ACC112 (cell line): ENCODE results near the gene CAMTA1.

Source experiments
- H2AFZ ChIP-seq: fragments of 200-600 bp; sonication (generic); one replicate; pipeline ENCODE4 v1.6.0; 2017; ENCODE audit warnings: antibody characterized with exemption, low read length; ENCODE audit not compliant: unreplicated experiment
- H3K27ac ChIP-seq: fragments of 200-600 bp; sonication (generic); 2 replicates; pipeline ENCODE4 v1.5.1; 2014; ENCODE audit warnings: low read depth, mild to moderate bottlenecking, antibody characterized with exemption, low read length, moderate library complexity
- H3K27me3 ChIP-seq: fragments of 200-600 bp; sonication (generic); 2 replicates; pipeline ENCODE4 v1.6.1; 2014; ENCODE audit warnings: mild to moderate bottlenecking, antibody characterized with exemption, low read length, moderate library complexity, mixed read lengths; ENCODE audit not compliant: insufficient read depth
- H3K36me3 ChIP-seq: fragments of 200-600 bp; sonication (generic); 2 replicates; pipeline ENCODE4 v1.6.1; 2016; ENCODE audit warnings: mild to moderate bottlenecking, antibody characterized with exemption, low read length, moderate library complexity, mixed read lengths; ENCODE audit not compliant: insufficient read depth
- H3K4me1 ChIP-seq: fragments of 200-600 bp; sonication (generic); one replicate; pipeline ENCODE4 v1.6.1; 2016; ENCODE audit warnings: low read length, mixed read lengths; ENCODE audit not compliant: insufficient read depth, unreplicated experiment, control insufficient read depth
- H3K4me3 ChIP-seq: fragments of 200-600 bp; sonication (generic); 2 replicates; pipeline ENCODE4 v1.5.1; 2014; ENCODE audit warnings: mild to moderate bottlenecking, low read depth, low read length
- H3K79me2 ChIP-seq: fragments of 200-600 bp; sonication (generic); one replicate; pipeline ENCODE4 v1.6.0; 2016; ENCODE audit warnings: low read length; ENCODE audit not compliant: control insufficient read depth, unreplicated experiment, insufficient read depth

CAMTA1 gene

DNA sequence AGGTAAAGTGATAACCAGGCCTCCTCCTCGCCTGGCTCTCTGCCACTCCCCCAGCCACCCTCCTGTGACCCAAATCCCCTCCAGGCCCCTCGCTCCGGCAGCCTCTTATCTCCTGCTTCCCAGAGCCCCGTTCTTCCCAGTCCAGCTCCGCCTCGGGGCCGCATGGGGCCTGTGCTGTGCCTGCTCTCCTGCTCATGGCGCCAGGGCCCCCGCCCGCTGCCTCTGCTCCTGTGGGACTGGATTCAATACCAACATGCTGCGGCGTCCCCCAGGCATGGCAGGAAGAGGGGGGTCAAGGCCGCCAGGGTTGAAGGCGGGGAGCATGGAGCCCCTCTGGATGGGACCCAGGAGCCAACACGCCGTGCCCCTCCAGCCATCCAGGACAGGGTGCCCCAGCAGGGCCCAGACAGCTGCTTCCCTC lies 772.8 kb downstream of the CAMTA1 start:
- no peak overlapping the region for H2AFZ ChIP-seq
- no peaks in the 10 kb centered on the region for H3K79me2 ChIP-seq
- no peaks in the 10 kb centered on the region for H3K36me3 ChIP-seq
- no peak overlapping the region for H3K4me3 ChIP-seq
- no peak overlapping the region for H3K27ac ChIP-seq
- H3K27me3 ChIP-seq, result peaks cover 19% of the 10 kb centered on the region
- no peaks in the 10 kb centered on the region for H3K4me1 ChIP-seq

DNA sequence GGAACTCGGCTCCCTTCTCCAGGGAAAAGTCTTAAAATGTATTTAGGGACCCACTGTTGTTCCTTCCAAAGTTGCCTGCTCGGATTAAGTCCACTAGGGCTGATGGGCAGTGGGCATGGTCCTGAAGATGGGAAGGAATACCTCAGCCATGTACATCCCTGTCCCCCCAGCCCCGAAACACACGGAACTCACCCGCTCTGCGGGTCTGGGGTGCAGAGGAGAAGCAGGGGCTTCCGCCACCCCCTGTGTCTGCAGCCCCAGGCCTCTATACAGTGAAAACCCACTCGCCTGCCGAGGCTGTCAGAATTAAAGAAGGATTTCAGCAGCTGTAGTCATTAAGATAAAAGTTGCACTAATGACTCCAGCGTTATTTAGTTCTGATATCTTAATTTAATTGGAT lies 773.2 kb downstream of the CAMTA1 start:
- H2AFZ ChIP-seq, result no peak overlapping the region
- H3K36me3 ChIP-seq, result no peaks in the 10 kb centered on the region
- H3K27me3 ChIP-seq, result peaks cover 19% of the 10 kb centered on the region
- H3K79me2 ChIP-seq, result no peaks in the 10 kb centered on the region
- no peaks in the 10 kb centered on the region for H3K4me1 ChIP-seq
- no peak overlapping the region for H3K27ac ChIP-seq
- H3K4me3 ChIP-seq, result no peak overlapping the region

DNA sequence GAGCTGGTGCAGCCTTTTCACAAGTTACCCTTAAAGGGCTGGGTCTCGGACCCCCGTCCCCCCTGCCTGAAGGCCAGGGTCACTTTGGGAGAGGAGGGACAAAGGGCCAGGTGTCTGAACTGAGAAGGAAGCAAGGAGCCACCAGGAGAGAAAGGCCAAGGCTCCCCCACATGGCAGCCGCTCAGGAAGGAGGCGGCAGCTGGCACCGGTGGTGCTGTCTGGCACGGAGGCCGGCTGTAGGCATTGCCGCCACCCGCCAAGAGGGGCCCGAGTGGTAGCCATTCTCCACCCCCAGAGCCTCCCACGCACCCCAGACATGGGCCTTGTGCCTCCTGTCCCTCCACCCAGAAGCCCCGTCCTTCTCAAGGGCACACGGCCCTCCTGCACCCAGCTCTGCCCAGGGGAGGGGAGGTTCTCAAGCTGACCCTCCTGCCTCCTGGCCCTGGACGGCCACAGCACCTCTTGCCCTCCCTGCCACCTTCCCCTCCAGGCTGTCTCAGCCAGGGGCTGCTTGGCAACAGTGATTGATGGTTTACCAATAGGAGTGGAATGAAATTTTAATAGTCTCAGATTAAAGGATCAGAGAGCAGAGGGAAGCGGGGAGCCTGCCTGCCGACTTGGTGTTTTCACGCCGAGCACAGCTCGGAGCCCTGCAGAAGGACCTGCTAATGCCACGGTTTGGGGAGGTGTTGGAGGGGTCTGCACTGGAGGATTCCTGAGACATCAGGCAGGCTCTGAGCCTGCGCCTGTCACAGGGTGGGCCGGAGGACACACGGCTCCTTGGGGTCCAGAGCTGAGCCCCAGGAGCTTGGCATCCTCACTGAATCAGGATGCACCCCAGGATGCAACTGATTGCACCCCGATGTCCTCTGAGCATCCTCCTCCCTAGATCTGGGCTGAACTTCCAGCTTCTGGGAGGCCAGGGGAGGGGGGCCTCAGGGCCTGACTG lies 773.9 kb downstream of the CAMTA1 start:
- Histone ChIP-seq H3K36me3 (no peaks in the 10 kb centered on the region), H3K4me3 (no peak overlapping the region), H2AFZ (no peak overlapping the region), H3K4me1 (no peaks in the 10 kb centered on the region), H3K27me3 (peaks cover 19% of the 10 kb centered on the region), H3K27ac (no peak overlapping the region), H3K79me2 (no peaks in the 10 kb centered on the region)

DNA sequence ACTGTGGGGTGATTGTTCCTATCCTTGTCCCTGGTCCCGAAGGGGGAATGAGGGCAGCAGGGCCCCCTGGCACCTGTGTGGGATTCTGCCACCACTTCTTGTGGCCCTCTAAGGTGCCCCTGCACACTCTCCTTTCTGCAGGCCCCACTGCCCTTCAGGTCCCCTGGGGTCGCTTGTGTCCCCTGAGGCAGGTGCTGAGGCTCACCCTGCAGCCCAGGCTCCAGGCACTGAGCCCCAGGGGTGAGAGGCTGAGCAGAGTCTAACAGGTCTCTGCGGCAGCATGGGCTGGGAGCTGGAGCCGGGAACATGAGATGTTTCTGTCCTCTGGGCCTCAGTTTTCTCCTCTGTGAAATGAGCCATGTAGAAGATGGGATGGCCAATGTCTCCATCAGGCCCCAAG lies 774.9 kb downstream of the CAMTA1 start:
- Histone ChIP-seq H3K79me2 (no peaks in the 10 kb centered on the region), H3K4me1 (no peaks in the 10 kb centered on the region), H2AFZ (no peak overlapping the region), H3K4me3 (no peak overlapping the region), H3K36me3 (no peaks in the 10 kb centered on the region), H3K27me3 (peaks cover 13% of the 10 kb centered on the region; the same call in 1 of the 2 replicates), H3K27ac (no peak overlapping the region)

DNA sequence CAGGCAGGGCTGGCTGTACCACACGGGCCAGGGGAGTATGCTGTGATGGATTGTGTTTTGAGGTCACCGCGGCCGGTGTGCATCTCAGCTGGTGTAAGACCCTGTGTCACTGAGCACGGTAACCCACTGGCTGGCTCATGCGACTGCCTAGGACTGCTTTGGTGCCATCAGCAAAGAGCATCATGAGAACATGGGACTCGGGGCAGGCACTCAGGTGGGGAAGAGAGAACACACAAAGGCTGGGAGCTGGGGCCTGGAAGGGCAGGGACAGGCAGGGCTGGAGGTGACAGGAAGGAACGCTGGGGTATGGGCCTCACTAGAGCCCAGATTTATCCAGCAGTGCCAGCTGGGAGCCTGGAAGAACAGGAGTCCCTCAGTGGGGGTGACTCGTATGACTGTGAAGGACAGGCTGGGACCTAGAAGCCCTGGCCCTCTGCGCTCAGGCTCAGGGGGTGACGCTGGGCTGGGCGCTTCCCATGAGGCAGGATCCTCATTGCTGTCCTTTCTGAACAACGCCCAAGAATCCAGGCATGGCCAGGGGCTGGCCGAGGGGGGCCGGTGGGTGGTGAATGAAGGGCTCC lies 775.4 kb downstream of the CAMTA1 start:
- Histone ChIP-seq H3K27me3 (peaks cover 11% of the 10 kb centered on the region; the same call in 1 of the 2 replicates), H3K36me3 (no peaks in the 10 kb centered on the region), H3K4me3 (no peak overlapping the region), H2AFZ (no peak overlapping the region), H3K4me1 (no peaks in the 10 kb centered on the region), H3K79me2 (no peaks in the 10 kb centered on the region), H3K27ac (no peak overlapping the region)

DNA sequence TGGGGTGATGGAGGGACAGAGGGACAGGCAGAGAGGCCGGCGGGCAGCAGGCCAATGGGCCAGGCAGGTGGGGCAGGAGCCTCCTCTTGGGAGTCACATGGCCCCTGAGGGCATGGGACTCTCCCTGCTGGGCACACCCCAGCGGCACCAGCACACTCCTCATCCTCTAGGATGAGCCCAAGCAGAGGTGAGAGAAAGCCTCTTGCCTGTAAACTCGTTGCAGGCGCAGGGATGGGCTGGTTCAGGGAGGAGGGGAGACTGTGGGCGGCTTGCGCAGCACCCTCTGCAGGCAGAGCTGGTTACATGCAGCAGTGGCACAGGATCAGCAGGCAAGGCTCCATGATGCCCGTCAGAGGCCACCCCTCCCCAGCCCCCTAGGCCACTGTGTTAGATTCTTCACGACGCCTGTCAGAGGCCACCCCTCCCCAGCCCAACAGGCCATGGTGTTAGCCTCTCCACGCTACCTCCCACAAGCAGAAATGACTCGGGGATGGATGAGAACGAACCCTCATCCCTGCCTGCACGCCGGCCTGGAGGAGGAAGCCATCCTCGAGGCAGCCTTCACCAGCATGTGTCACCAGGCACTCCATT lies 776.2 kb downstream of the CAMTA1 start:
- Histone ChIP-seq H2AFZ (no peak overlapping the region), H3K4me3 (no peak overlapping the region), H3K27me3 (peaks cover 8% of the 10 kb centered on the region; the same call in 1 of the 2 replicates), H3K79me2 (no peaks in the 10 kb centered on the region), H3K36me3 (no peaks in the 10 kb centered on the region), H3K4me1 (no peaks in the 10 kb centered on the region), H3K27ac (no peak overlapping the region)

DNA sequence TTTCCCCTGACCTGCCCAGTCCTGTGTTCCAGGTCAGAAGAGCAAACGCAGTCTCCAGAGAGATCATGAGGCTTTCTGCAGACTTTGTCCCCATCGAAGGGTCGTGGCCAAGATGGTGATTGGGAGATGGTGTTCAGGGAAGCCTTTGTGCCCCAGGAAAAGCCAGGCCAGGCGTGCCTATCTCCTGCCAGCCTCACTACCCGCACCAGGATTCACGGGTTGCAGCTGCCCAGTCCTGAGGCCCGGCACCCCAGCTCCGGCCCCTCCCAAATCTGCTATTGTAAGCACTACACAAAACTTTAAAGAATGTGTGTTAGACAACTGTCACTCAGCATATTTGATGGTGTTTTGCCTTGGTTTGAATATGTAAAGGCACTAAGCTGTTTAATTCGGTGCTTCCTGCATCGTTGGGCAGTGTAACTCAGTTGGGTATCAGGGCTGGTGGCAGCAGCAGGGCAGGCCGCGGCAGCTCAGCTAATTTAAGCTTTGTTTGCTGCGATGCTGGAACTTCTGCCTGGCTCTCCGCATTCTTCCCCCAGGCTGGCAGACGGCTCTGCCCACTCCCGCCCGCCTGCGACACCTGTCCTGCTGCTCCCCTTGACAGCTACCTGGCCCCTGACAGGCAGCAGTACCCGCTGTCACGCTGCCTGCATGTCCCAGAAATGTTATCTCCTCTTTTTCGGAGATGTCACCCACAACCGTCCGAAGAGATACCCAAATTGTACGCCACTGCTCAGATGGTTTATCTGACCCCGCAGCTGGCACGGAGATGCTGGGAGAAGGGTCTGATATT lies 776.9 kb downstream of the CAMTA1 start:
- H3K79me2 ChIP-seq, result no peaks in the 10 kb centered on the region
- no peaks in the 10 kb centered on the region for H3K36me3 ChIP-seq
- H2AFZ ChIP-seq, result no peak overlapping the region
- H3K4me3 ChIP-seq, result no peak overlapping the region
- no peaks in the 10 kb centered on the region for H3K4me1 ChIP-seq
- no peak overlapping the region for H3K27ac ChIP-seq
- H3K27me3 ChIP-seq, result peaks cover 3% of the 10 kb centered on the region; the same call in 1 of the 2 replicates

DNA sequence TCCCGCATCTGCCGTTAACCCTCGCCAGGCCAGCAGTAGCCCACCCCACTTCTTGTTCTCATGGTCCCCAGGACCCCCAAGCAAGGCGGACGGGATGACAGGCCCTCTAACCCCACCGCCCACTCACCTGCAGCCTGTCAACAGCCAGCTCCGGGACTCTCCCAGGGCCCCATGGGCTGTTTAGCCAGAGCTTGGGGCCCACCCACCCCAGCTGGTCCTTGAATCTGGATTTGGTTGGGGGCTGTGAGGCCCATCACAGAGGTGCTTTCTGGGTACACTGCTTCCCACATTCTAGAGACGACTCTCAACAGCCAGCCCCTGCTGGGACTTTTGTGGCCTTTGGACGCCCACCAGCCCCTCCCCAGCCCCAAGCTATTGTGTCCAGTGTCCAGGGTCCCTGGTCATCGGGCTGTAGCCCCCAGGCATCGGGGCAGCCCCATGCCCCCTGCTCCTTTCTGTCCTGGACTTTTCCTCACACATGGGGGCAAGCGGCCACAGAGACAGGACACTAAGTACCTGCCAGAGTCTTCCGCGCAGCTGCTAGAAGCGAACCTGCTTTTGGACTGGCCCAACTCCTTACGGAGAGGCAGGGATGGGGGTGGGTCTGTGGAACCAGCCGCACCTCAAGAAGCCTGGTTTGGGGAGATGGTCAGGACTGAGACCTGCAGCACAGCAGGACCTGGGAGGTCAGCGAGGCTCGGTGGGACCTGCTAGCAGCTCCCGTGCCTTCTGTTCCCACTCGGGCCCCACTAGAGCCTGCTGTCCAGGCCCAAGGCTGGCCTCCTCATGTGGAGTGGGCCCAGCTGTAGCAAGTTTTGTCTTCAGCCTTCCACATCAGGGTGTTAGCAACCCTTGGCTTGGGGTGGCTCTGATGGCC lies 777.7 kb downstream of the CAMTA1 start:
- Histone ChIP-seq H3K36me3 (no peaks in the 10 kb centered on the region), H3K27me3 (no peaks in the 10 kb centered on the region), H3K4me3 (no peak overlapping the region)

DNA sequence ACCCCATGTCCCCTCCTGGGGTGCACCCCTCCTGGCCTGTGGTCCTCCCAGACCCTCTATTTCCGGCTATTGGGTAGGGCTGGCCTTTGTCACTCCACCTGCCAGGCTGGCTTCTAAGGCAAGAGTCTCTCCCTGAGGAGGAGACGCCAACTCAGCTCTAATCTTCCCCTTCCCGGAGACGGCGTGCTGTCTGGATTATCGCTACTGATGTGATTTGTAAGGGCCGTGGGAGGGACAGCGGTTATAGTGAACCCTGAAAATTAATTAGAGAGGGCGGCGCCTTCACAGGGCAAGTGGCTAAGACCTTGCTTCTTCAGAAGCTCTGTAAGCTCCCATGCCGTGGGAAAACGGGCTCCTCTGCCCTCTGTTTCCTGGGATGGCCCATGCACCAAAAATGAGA lies 778.9 kb downstream of the CAMTA1 start:
- no peaks in the 10 kb centered on the region for H3K36me3 ChIP-seq
- no peaks in the 10 kb centered on the region for H3K79me2 ChIP-seq
- no peaks in the 10 kb centered on the region for H3K4me1 ChIP-seq
- H3K4me3 ChIP-seq, result no peak overlapping the region
- no peaks in the 10 kb centered on the region for H3K27me3 ChIP-seq
- H3K27ac ChIP-seq, result no peak overlapping the region
- H2AFZ ChIP-seq, result no peak overlapping the region

More for the DNA sequence above, 777.7 kb downstream of the CAMTA1 start:
- no peaks in the 10 kb centered on the region for H3K79me2 ChIP-seq
- no peak overlapping the region for H3K27ac ChIP-seq
- no peak overlapping the region for H2AFZ ChIP-seq
- no peaks in the 10 kb centered on the region for H3K4me1 ChIP-seq
